C4-2B (cell line): Measurements from ENCODE around the gene TAAR1.

Experiments
- ZFX ChIP-seq: fragments of 450-650 bp; IDR thresholded peaks from 2 replicates; pipeline ENCODE4 v1.6.1; 2017
- TF ChIP-seq, protein P1 (sequence below): fragments of 450-650 bp; conservative IDR thresholded peaks from 2 replicates; pipeline ENCODE4 v1.5.1; 2017; ENCODE audit warnings: mild to moderate bottlenecking

DNA sequence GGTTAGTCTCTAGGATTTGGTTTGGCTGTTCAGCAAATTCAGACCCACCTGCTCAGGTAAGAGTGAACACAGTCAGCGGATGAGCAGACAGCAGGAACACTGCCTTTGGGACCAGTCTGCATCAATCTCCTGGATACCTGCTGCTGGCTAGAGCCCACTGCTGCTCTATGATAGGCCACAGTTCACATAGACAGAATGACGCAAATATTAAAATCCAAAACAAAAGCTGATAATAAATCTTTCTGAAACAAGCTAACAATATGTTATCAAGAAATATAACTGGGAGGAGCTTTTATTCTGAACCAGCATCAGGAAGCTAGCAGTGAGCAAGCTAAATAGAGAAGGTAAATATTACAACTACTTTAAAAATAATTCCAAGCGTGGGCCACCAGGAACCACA, at the start of gene TAAR1:
- TF ChIP-seq, protein P1, sequence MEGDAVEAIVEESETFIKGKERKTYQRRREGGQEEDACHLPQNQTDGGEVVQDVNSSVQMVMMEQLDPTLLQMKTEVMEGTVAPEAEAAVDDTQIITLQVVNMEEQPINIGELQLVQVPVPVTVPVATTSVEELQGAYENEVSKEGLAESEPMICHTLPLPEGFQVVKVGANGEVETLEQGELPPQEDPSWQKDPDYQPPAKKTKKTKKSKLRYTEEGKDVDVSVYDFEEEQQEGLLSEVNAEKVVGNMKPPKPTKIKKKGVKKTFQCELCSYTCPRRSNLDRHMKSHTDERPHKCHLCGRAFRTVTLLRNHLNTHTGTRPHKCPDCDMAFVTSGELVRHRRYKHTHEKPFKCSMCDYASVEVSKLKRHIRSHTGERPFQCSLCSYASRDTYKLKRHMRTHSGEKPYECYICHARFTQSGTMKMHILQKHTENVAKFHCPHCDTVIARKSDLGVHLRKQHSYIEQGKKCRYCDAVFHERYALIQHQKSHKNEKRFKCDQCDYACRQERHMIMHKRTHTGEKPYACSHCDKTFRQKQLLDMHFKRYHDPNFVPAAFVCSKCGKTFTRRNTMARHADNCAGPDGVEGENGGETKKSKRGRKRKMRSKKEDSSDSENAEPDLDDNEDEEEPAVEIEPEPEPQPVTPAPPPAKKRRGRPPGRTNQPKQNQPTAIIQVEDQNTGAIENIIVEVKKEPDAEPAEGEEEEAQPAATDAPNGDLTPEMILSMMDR = no peak
- TF ChIP-seq ZFX = no peak
